Type B pancreatic cell (in vitro differentiated cells): ENCODE measurements around the gene ZNF609. TPM values are rescaled to one million over a fixed set of nuclear protein-coding genes. Genes with fewer than 3 reads are reported as not detected.

ENCODE experiments used
- DNase-seq: peaks from one replicate; pipeline ENCODE4 v3.0.0; 2021; ENCODE audit warnings: mixed read lengths; ENCODE audit not compliant: unreplicated experiment; ENCODE audit errors: extremely low spot score
- H3K27ac Mint-ChIP-seq: 2 replicates; pipeline ENCODE4 v1.8.0; 2021; ENCODE audit warnings: mild to moderate bottlenecking, mixed read lengths
- H3K27me3 Mint-ChIP-seq: 2 replicates; pipeline ENCODE4 v1.8.0; 2021; ENCODE audit warnings: mixed read lengths
- H3K36me3 Mint-ChIP-seq: 2 replicates; pipeline ENCODE4 v1.8.0; 2021; ENCODE audit warnings: mixed read lengths
- H3K4me1 Mint-ChIP-seq: one replicate; pipeline ENCODE4 v1.8.0; 2021; ENCODE audit warnings: mixed read lengths; ENCODE audit not compliant: unreplicated experiment
- H3K4me3 Mint-ChIP-seq: 2 replicates; pipeline ENCODE4 v1.8.0; 2021; ENCODE audit warnings: mild to moderate bottlenecking, mixed read lengths
- H3K9me3 Mint-ChIP-seq: 2 replicates; pipeline ENCODE4 v1.8.0; 2021; ENCODE audit warnings: mixed read lengths
- total RNA-seq: library from RNA; stranded (reverse); gene quantifications from 2 replicates; pipeline ENCODE4 v1.2.1, GENCODE V29; 2021; ENCODE audit warnings: low replicate concordance
- TF ChIP-seq, protein P1 (sequence below): fragments of 200-600 bp; sonication (generic); conservative IDR thresholded peaks from 2 replicates; pipeline ENCODE4 v1.5.0; 2021; ENCODE audit warnings: antibody characterized with exemption, mild to moderate bottlenecking

The ZNF609 gene
- total RNA-seq, 1 donor from 2014 or later = 53.1 TPM

DNA sequence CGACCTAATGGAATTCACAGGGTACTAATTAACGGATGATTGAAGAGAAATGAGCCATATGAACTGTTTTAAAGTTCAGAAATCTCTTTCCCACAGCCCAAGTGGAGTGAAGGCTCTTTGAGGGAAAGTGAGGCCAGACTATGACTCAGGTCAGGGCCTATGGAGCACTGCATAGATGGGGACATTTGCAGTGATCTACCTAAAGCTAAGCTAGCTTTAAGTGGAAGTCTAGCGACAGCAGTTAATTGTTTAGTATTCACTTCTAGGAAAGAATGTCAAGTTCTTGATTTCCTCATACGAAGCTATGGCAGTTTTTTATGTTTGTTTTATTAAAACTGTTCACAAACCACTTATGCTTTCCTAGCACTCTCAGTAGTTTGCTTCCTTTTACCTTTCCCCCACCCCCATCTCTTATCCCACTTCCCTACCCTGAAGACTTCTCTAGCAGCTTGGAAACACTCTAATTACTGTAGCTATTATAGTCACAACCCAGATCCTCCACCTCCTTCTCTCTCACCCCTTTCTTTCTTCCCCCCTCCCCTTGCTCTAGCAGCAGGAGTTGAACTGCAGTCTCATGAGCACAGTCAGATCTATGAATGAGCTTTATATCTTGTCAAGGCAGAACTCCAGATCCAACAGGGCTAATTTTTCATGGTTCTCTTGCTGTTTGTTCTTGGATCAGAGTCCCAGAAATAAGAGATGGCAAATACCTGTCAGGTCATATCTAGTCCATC lies 6.2 kb downstream of the ZNF609 start:
- peaks cover 22% of the 10 kb centered on the region for H3K36me3 Mint-ChIP-seq
- peak overlapping the region; percentile 34 for H3K4me3 Mint-ChIP-seq
- H3K4me1 Mint-ChIP-seq = peaks cover 47% of the 10 kb centered on the region
- H3K9me3 Mint-ChIP-seq = no peaks in the 10 kb centered on the region
- TF ChIP-seq, protein P1, sequence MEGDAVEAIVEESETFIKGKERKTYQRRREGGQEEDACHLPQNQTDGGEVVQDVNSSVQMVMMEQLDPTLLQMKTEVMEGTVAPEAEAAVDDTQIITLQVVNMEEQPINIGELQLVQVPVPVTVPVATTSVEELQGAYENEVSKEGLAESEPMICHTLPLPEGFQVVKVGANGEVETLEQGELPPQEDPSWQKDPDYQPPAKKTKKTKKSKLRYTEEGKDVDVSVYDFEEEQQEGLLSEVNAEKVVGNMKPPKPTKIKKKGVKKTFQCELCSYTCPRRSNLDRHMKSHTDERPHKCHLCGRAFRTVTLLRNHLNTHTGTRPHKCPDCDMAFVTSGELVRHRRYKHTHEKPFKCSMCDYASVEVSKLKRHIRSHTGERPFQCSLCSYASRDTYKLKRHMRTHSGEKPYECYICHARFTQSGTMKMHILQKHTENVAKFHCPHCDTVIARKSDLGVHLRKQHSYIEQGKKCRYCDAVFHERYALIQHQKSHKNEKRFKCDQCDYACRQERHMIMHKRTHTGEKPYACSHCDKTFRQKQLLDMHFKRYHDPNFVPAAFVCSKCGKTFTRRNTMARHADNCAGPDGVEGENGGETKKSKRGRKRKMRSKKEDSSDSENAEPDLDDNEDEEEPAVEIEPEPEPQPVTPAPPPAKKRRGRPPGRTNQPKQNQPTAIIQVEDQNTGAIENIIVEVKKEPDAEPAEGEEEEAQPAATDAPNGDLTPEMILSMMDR = no peak
- DNase-seq = no peak
- peak overlapping the region; percentile 64 for H3K27ac Mint-ChIP-seq
- H3K27me3 Mint-ChIP-seq = no peaks in the 10 kb centered on the region

DNA sequence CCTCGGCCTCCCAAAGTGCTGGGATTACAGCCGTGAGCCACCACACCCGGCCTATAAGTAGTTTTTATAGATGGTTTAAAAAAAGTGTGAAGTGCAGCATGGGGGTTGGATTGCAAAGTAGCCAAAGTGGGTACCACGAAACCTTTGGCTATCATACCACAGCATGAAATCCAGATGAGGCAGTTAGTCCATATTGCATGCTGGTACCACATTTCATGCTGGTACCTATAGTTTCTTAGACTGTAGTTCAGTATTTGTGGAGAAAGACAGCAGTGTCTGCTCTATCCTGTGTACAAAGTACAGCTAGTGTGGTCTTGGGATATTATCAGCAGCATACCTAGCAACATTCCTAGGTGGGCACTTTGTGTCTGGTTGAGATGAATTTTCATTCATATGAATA lies 11.8 kb downstream of the ZNF609 start:
- H3K27ac Mint-ChIP-seq = no peak overlapping the region
- H3K4me3 Mint-ChIP-seq = no peak overlapping the region
- H3K9me3 Mint-ChIP-seq = no peaks in the 10 kb centered on the region
- H3K36me3 Mint-ChIP-seq = peaks cover 13% of the 10 kb centered on the region
- H3K4me1 Mint-ChIP-seq = peaks cover 22% of the 10 kb centered on the region
- TF ChIP-seq, protein P1 = no peak
- no peak for DNase-seq
- no peaks in the 10 kb centered on the region for H3K27me3 Mint-ChIP-seq

DNA sequence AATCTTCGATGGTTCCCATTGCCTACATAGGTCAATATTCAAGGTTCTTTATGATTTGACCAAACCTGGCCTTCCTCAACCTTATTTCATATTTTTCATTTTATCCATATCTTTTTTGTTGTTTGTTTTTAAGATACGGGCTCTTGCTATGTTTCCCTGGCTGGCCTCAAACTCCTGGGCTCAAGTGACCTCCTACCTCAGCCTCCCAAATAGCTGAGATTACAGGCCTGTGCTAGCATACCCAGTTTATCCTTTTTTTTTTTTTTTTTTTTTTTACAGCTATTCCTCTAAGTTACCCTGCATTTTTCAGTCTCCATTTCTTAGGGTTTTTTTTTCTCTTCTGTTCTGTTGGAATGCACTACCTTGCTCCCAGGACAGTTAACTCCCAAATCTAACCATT lies 14.5 kb downstream of the ZNF609 start:
- Mint-ChIP-seq H3K27me3 (no peaks in the 10 kb centered on the region), H3K9me3 (no peaks in the 10 kb centered on the region), H3K36me3 (peaks cover 9% of the 10 kb centered on the region), H3K4me1 (peaks cover 18% of the 10 kb centered on the region), H3K4me3 (no peak overlapping the region), H3K27ac (no peak overlapping the region)
- DNase-seq = no peak
- TF ChIP-seq, protein P1 = no peak

DNA sequence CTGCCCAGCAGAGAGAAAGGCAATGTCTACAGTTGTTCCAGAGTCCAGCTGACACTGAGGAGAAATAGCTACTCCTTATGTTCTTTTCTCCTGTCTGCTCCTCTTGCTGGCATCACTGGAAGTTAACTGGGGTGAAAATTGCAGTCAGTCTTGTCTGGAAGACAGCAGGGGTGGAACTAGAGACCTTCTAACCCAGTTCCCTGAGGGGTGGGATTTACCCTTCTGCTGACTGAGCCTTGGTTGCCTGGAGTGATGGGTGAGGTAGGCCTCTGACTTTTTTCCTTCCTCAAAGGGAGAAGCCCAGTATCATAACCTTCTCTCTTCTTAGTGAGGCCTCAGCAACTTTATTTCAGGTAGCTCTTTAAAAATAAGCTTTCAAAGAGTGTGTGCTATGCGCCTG lies 16.2 kb downstream of the ZNF609 start:
- Mint-ChIP-seq H3K36me3 (peaks cover 15% of the 10 kb centered on the region), H3K27me3 (no peaks in the 10 kb centered on the region), H3K9me3 (no peaks in the 10 kb centered on the region), H3K27ac (peak overlapping the region; percentile 26), H3K4me1 (peaks cover 24% of the 10 kb centered on the region), H3K4me3 (no peak overlapping the region)
- DNase-seq = no peak
- TF ChIP-seq, protein P1 = no peak

DNA sequence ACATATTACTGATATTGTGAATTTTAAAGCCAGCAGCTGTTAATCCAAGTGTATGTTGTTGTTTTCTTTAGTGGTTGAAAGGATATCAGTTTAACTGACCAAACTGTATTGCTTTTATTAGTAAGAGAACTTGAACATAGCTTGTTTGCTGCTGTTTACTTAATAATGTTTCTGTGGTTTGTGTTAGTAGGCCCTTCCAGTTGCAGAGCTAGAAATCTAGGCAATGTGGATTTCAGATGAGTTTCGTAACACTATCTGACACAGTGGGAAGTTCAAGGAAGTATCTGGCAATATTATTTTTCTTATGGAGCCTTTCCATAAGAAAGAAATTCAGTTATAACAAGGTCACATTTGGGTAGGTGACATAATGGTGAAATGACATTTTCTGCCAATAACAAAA lies 18.5 kb downstream of the ZNF609 start:
- peaks cover 17% of the 10 kb centered on the region for H3K36me3 Mint-ChIP-seq
- no peak overlapping the region for H3K4me3 Mint-ChIP-seq
- H3K27ac Mint-ChIP-seq = no peak overlapping the region
- no peaks in the 10 kb centered on the region for H3K9me3 Mint-ChIP-seq
- no peaks in the 10 kb centered on the region for H3K27me3 Mint-ChIP-seq
- peaks cover 24% of the 10 kb centered on the region for H3K4me1 Mint-ChIP-seq
- DNase-seq = no peak
- TF ChIP-seq, protein P1 = no peak

DNA sequence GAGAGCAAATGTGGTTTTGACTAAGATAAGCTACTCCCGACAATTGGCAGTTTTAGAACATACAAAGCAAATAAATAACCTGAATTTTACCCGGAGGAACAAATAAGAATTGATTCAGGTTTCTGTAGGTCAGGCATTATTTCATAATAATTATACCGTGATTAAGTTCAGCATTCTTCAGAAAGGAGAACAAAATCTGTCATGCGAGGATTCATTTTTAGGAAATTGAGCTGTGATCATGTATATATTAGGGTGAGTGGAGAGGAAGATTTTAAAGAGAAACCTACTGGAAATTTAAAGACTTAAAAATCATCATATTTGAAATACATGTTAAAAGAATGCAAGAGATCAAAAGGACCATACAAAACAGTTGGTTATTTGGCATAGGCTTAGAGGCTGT lies 20.5 kb downstream of the ZNF609 start:
- Mint-ChIP-seq H3K9me3 (no peaks in the 10 kb centered on the region), H3K27ac (no peak overlapping the region), H3K27me3 (no peaks in the 10 kb centered on the region), H3K4me1 (peaks cover 21% of the 10 kb centered on the region), H3K36me3 (peaks cover 25% of the 10 kb centered on the region), H3K4me3 (no peak overlapping the region)
- TF ChIP-seq, protein P1 = no peak
- DNase-seq = no peak
